Measurements from ENCODE around the gene ZNF503.

ZNF503 gene

DNA sequence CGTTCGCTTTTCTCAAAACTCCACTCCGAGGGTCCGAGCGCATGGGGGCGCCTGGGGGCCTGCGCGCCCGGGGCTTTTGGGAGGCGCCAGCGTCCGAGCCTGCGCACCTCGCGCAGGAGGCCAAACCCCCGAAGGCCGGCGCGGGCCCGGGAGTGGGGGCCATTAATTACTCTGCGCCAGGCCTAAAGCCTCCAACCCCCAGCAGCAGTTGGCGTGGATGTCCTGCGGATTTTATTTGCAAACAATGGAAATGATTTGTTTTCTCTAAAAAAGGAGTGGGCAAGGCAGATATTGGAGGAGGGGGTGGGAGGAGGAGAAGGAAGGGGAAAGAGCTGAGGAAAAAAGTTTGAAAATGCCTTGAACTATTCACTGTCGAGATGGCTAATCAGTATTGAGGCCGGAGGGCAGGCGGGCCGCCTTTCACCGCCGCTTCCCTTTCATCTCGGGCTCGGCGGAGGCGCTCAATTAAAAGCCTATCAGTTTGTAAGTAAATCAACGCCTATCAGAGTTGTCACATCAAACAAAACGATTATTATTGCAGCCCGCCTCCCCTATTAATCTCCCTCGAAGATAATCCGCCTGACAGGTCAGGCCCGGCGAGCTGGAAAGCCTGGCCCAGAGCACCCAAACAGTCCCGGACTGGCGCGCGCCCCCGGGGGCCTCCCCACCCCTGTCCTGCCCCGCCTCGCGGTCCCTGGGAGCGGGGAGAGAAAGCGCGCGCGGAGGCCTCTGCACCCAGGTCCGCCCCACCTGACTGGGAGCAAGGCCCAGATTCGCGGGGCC is 3.4 kb upstream of the ZNF503 start:
- H3K27me3 ChIP-seq (ENCODE audit: control insufficient read depth in 3 of 3, insufficient read depth in 3 of 3, low read depth in 1 of 3, low read length in 3 of 3) = peaks cover 0 to 45% (median 19%) of the 10 kb centered on the region in 3 experiments

DNA sequence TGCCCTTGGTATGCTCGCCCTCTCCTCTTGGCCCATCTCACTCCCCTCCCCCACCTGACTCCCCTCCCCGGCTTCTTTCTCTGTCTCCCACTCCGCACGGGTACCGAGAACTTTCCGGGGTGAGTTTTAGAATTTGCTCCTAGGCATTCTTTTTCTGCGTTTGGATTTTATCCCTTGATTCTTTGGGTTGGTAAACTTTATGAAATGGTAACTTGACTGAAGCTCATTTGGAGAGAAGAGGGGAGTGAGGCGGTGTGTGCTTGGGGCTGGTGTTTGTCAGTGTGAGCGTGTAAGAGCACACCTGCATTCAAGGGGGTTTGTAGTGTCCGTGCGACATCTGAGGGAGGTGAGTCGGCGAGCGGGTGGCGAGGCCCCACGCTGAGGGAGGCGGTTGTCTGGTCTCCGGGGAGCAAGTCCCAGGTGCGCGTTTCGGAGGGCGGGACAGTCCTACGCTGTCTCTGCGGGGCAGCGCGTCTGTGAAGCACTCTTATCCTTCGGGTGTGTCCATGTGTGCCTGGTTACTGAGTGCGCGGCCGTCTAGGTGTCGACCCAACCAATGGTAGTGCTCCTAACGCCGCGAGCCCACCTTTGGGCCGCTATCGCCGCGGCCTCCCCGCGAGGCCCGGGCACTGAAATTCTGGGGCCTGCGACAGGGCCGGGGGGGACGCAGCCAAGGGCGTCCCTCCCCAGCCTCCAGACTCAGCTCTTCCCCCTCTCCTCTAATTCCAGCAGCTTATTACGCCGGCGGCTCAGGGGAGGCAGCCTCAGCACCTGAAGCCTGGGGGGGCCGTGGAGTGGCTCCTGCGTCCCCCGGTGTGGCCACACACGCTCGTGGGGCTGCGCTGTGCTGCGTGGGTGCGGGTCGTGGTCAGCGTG is 2.6 kb upstream of the ZNF503 start:
- Histone ChIP-seq H2BK120ac (ENCODE audit: low read depth, low read length) (peak overlapping the region; percentile 99), H3K4me1 (ENCODE audit: control insufficient read depth in 2 of 2, insufficient read depth in 1 of 2, low read depth in 1 of 2, low read length in 2 of 2) (peaks cover 12 to 21% of the 10 kb centered on the region in 2 donors), H3K4ac (ENCODE audit: low read length) (no peak overlapping the region), H3K79me1 (ENCODE audit: low read depth, low read length) (peaks cover 13% of the 10 kb centered on the region), H2BK12ac (ENCODE audit: low read length) (peak overlapping the region; percentile 94), H3K9me3 (replicated peaks in 1 of 2; ENCODE audit: control insufficient read depth in 2 of 2, insufficient read depth in 1 of 2, low read depth in 1 of 2, low read length in 2 of 2) (peaks cover 0 to 2% of the 10 kb centered on the region in 2 donors), H2BK5ac (ENCODE audit: low read length) (peak overlapping the region; percentile 60), H4K91ac (ENCODE audit: low read depth, low read length, poor library complexity) (peak overlapping the region; percentile 92), H3K23ac (ENCODE audit: low read depth, low read length, poor library complexity) (peak overlapping the region; percentile 95), H2AFZ (ENCODE audit: low read length) (peak overlapping the region; percentile 100), H3K27me3 (ENCODE audit: control insufficient read depth in 3 of 3, insufficient read depth in 3 of 3, low read depth in 1 of 3, low read length in 3 of 3) (peaks cover 0 to 48% (median 19%) of the 10 kb centered on the region in 3 experiments), H3K9ac (ENCODE audit: low read depth, low read length, poor library complexity) (peak overlapping the region; percentile 86), H2BK15ac (ENCODE audit: low read length) (peak overlapping the region; percentile 91), H2AK5ac (ENCODE audit: low read depth, low read length) (peak overlapping the region; percentile 97), H3K18ac (ENCODE audit: low read length) (peak overlapping the region; percentile 97), H3K4me2 (ENCODE audit: insufficient read depth, low read length, poor library complexity, severe bottlenecking) (peak overlapping the region; percentile 95), H4K8ac (ENCODE audit: low read depth, low read length) (no peak overlapping the region), H3K27ac (replicated peaks; ENCODE audit: low read length) (no peak overlapping the region), H3K4me3 (ENCODE audit: low read length in 2 of 2) (peak overlapping the region; percentile 59 to 83), H3K36me3 (replicated peaks in 1 of 2; ENCODE audit: control insufficient read depth in 2 of 2, insufficient read depth in 2 of 2, low read length in 2 of 2) (peaks cover 0 to 21% of the 10 kb centered on the region in 2 donors), H3K14ac (ENCODE audit: low read length) (peak overlapping the region; percentile 47)
- peak; percentile 39 for DNase-seq (ENCODE audit: low spot score)
- no CpG with 5 or more reads among the region's 58 CpGs for WGBS, 2 donors (ENCODE audit: extremely low coverage in 2 of 2, insufficient read length in 2 of 2, insufficient replicate concordance in 1 of 2)

More for the DNA sequence above, 3.4 kb upstream of the ZNF503 start:
- H2BK120ac ChIP-seq (ENCODE audit: low read depth, low read length) = peak overlapping the region; percentile 9
- H3K14ac ChIP-seq (ENCODE audit: low read length) = no peak overlapping the region
- peak overlapping the region; percentile 97 for H3K18ac ChIP-seq (ENCODE audit: low read length)
- H3K4me3 ChIP-seq (ENCODE audit: low read length in 2 of 2) = peak overlapping the region; percentile 59 to 83
- no peak overlapping the region for H3K27ac ChIP-seq (replicated peaks; ENCODE audit: low read length)
- peaks cover 9 to 18% of the 10 kb centered on the region in 2 donors for H3K4me1 ChIP-seq (ENCODE audit: control insufficient read depth in 2 of 2, insufficient read depth in 1 of 2, low read depth in 1 of 2, low read length in 2 of 2)
- H2AFZ ChIP-seq (ENCODE audit: low read length) = peak overlapping the region; percentile 100
- no peak overlapping the region for H2BK5ac ChIP-seq (ENCODE audit: low read length)
- H3K36me3 ChIP-seq (replicated peaks in 1 of 2; ENCODE audit: control insufficient read depth in 2 of 2, insufficient read depth in 2 of 2, low read length in 2 of 2) = peaks cover 0 to 19% of the 10 kb centered on the region in 2 donors
- H3K4ac ChIP-seq (ENCODE audit: low read length) = no peak overlapping the region
- H2BK12ac ChIP-seq (ENCODE audit: low read length) = no peak overlapping the region
- peak overlapping the region; percentile 91 for H2BK15ac ChIP-seq (ENCODE audit: low read length)
- H3K79me1 ChIP-seq (ENCODE audit: low read depth, low read length) = peaks cover 10% of the 10 kb centered on the region
- peak overlapping the region; percentile 97 for H2AK5ac ChIP-seq (ENCODE audit: low read depth, low read length)
- peak overlapping the region; percentile 86 for H3K9ac ChIP-seq (ENCODE audit: low read depth, low read length, poor library complexity)
- DNase-seq (ENCODE audit: low spot score) = peak; percentile 58
- WGBS, 2 donors (ENCODE audit: extremely low coverage in 2 of 2, insufficient read length in 2 of 2, insufficient replicate concordance in 1 of 2) = no CpG with 5 or more reads among the region's 56 CpGs
- H3K23ac ChIP-seq (ENCODE audit: low read depth, low read length, poor library complexity) = peak overlapping the region; percentile 95
- H4K91ac ChIP-seq (ENCODE audit: low read depth, low read length, poor library complexity) = peak overlapping the region; percentile 92
- H4K8ac ChIP-seq (ENCODE audit: low read depth, low read length) = no peak overlapping the region
- H3K4me2 ChIP-seq (ENCODE audit: insufficient read depth, low read length, poor library complexity, severe bottlenecking) = peak overlapping the region; percentile 95
- peaks cover 0 to 2% of the 10 kb centered on the region in 2 donors for H3K9me3 ChIP-seq (replicated peaks in 1 of 2; ENCODE audit: control insufficient read depth in 2 of 2, insufficient read depth in 1 of 2, low read depth in 1 of 2, low read length in 2 of 2)

DNA sequence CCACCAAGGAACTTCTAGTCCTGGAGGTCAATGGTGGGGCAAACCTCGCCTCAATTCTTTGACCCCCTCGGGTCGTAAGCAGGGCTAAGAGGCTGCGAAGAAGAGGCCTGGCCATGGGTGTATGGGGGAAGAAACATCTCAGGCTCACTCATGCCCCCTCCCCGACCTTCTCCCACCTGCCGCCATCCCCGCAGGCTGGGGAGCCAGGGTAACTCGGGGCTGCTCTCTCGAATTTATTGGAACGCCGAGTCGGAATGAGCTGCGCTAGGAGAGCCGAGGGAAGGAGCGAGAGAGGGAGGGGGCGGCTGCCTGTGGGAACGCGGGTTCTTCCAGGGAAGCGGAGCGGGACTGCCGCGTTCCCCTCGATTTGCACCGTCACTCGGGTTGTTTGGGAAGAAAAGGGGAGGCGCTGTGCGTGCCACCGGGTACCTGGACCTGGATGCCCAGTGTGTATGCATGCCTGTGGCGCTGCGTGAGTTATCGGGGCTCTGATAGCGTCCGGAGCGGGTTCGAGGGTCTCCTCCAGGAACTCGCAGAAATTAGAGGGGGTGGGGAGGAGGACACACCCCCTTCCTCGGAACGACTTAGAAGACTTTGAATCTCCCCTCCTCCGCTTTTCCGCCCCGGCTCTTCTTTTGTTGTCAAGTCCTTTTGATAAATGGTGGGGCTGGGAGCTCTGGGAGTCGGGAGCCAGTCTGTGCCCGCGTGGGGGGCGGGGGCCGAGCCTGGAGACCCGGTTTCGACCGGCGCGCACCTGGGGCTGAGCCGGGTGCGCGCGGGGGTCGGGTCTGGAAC is 1.8 kb upstream of the ZNF503 start:
- peak overlapping the region; percentile 98 for H2BK15ac ChIP-seq (ENCODE audit: low read length)
- peak overlapping the region; percentile 89 for H3K27ac ChIP-seq (replicated peaks; ENCODE audit: low read length)
- no CpG with 5 or more reads among the region's 56 CpGs for WGBS, 2 donors (ENCODE audit: extremely low coverage in 2 of 2, insufficient read length in 2 of 2, insufficient replicate concordance in 1 of 2)
- H3K14ac ChIP-seq (ENCODE audit: low read length) = peak overlapping the region; percentile 84
- H3K9me3 ChIP-seq (replicated peaks in 1 of 2; ENCODE audit: control insufficient read depth in 2 of 2, insufficient read depth in 1 of 2, low read depth in 1 of 2, low read length in 2 of 2) = peaks cover 0 to 2% of the 10 kb centered on the region in 2 donors
- H3K4me2 ChIP-seq (ENCODE audit: insufficient read depth, low read length, poor library complexity, severe bottlenecking) = peak overlapping the region; percentile 95
- H3K4ac ChIP-seq (ENCODE audit: low read length) = peak overlapping the region; percentile 5
- H4K91ac ChIP-seq (ENCODE audit: low read depth, low read length, poor library complexity) = peak overlapping the region; percentile 38
- peak overlapping the region; percentile 59 to 83 for H3K4me3 ChIP-seq (ENCODE audit: low read length in 2 of 2)
- peak overlapping the region; percentile 100 for H2AFZ ChIP-seq (ENCODE audit: low read length)
- H2BK12ac ChIP-seq (ENCODE audit: low read length) = peak overlapping the region; percentile 2
- H3K9ac ChIP-seq (ENCODE audit: low read depth, low read length, poor library complexity) = peak overlapping the region; percentile 95
- H3K79me1 ChIP-seq (ENCODE audit: low read depth, low read length) = peaks cover 20% of the 10 kb centered on the region
- peaks cover 0 to 52% (median 19%) of the 10 kb centered on the region in 3 experiments for H3K27me3 ChIP-seq (ENCODE audit: control insufficient read depth in 3 of 3, insufficient read depth in 3 of 3, low read depth in 1 of 3, low read length in 3 of 3)
- peak overlapping the region; percentile 97 for H3K18ac ChIP-seq (ENCODE audit: low read length)
- H3K23ac ChIP-seq (ENCODE audit: low read depth, low read length, poor library complexity) = peak overlapping the region; percentile 68
- peak; percentile 71 for DNase-seq (ENCODE audit: low spot score)
- H2AK5ac ChIP-seq (ENCODE audit: low read depth, low read length) = peak overlapping the region; percentile 84
- peak overlapping the region; percentile 97 for H2BK120ac ChIP-seq (ENCODE audit: low read depth, low read length)
- peaks cover 0 to 30% of the 10 kb centered on the region in 2 donors for H3K36me3 ChIP-seq (replicated peaks in 1 of 2; ENCODE audit: control insufficient read depth in 2 of 2, insufficient read depth in 2 of 2, low read length in 2 of 2)
- peak overlapping the region; percentile 99 for H2BK5ac ChIP-seq (ENCODE audit: low read length)
- peak overlapping the region; percentile 3 for H4K8ac ChIP-seq (ENCODE audit: low read depth, low read length)
- peaks cover 12 to 25% of the 10 kb centered on the region in 2 donors for H3K4me1 ChIP-seq (ENCODE audit: control insufficient read depth in 2 of 2, insufficient read depth in 1 of 2, low read depth in 1 of 2, low read length in 2 of 2)
